DMS153 treated with DMSO at 0.1 percent for 48 hours (cell line): ENCODE results near the gene C1orf52.

Source experiments
- DNase-seq: peaks from one replicate; lab custom pipeline; 2025; ENCODE audit not compliant: unreplicated experiment; lab: John Stamatoyannopoulos, UW

The C1orf52 gene

GRCh38 chr1:85259118-85259911 lies at the start of gene C1orf52:
Gene C1orf52, minus strand, starts transcription at chr1:85259662. Its CDS starts 29 bp downstream, at chr1:85259633.
- DNase-seq: peak; percentile 81

- no peak for DNase-seq
These were observed 49.4 kb upstream of the C1orf52 start for GRCh38 chr1:85308833-85309350.

- DNase-seq: peak; percentile 42
These were observed 48.7 kb upstream of the C1orf52 start for GRCh38 chr1:85307987-85308832.

GRCh38 chr1:85306236-85306635 lies 46.8 kb upstream of the C1orf52 start:
- no peak for DNase-seq

- DNase-seq: no peak
These were observed 44.1 kb upstream of the C1orf52 start for GRCh38 chr1:85303440-85304162.

- DNase-seq: no peak
These were observed 40.7 kb upstream of the C1orf52 start for GRCh38 chr1:85300140-85300539.

- peak; percentile 87 for DNase-seq
These were observed 38.6 kb upstream of the C1orf52 start for GRCh38 chr1:85297855-85298629.

GRCh38 chr1:85297538-85297854 lies 38.0 kb upstream of the C1orf52 start:
- no peak for DNase-seq

- DNase-seq: no peak
These were observed 37.5 kb upstream of the C1orf52 start for GRCh38 chr1:85296980-85297379.

GRCh38 chr1:85295654-85296053 lies 36.2 kb upstream of the C1orf52 start:
- DNase-seq: no peak

- DNase-seq: no peak
These were observed 35.6 kb upstream of the C1orf52 start for GRCh38 chr1:85295006-85295431.

- DNase-seq: no peak
These were observed 31.4 kb upstream of the C1orf52 start for GRCh38 chr1:85290826-85291225.

GRCh38 chr1:85289848-85290335 lies 30.4 kb upstream of the C1orf52 start:
- no peak for DNase-seq

- DNase-seq: no peak
These were observed 29.9 kb upstream of the C1orf52 start for GRCh38 chr1:85289207-85289847.

GRCh38 chr1:85284202-85284601 lies 24.7 kb upstream of the C1orf52 start:
- DNase-seq: no peak

- no peak for DNase-seq
These were observed 24.2 kb upstream of the C1orf52 start for GRCh38 chr1:85283475-85284199.

- no peak for DNase-seq
These were observed 23.0 kb upstream of the C1orf52 start for GRCh38 chr1:85282424-85282823.

GRCh38 chr1:85280636-85281035 lies 21.2 kb upstream of the C1orf52 start:
- DNase-seq: no peak

- no peak for DNase-seq
These were observed 20.1 kb upstream of the C1orf52 start for GRCh38 chr1:85279458-85280080.
